Stimulated activated CD8-positive, alpha-beta memory T cell treated with anti-CD3 and anti-CD28 coated beads, Interleukin-7, amount 100 ng/mL, for 1 hour (primary cell): ENCODE data around the gene KLRB1.
"Not testable (repeated sequence)": the region's sequence is repeated elsewhere in the genome, so short reads cannot be mapped to it uniquely, and the experiment has no call there.

Experiments used
- DNase-seq, 2 donors: peaks; one replicate each; pipeline ENCODE4 v3.0.0-alpha.2; 2020; ENCODE audit warnings: low read depth in 2 of 2

The KLRB1 gene

GRCh38 chr12:9619411-9620179 lies 11.9 kb upstream of the KLRB1 start:
- DNase-seq = no peak

- DNase-seq = not testable (repeated sequence)
Observed at GRCh38 chr12:9618906-9619305, 11.2 kb upstream of the KLRB1 start.

- DNase-seq = no peak
Observed at GRCh38 chr12:9617124-9617523, 9.4 kb upstream of the KLRB1 start.

- DNase-seq = no peak
Observed at GRCh38 chr12:9615420-9616136, 7.9 kb upstream of the KLRB1 start.

GRCh38 chr12:9610606-9611005 lies 2.9 kb upstream of the KLRB1 start:
- DNase-seq = not testable (repeated sequence)

GRCh38 chr12:9606736-9607372 lies 862 bp downstream of the KLRB1 start:
- DNase-seq = no peak

- no peak for DNase-seq
Observed at GRCh38 chr12:9606247-9606646, 1.5 kb downstream of the KLRB1 start.

GRCh38 chr12:9605483-9605882 lies 2.2 kb downstream of the KLRB1 start:
- DNase-seq = no peak

- no peak for DNase-seq
Observed at GRCh38 chr12:9604287-9604686, 3.4 kb downstream of the KLRB1 start.

GRCh38 chr12:9600426-9600825 lies 7.3 kb downstream of the KLRB1 start:
- not testable (repeated sequence) for DNase-seq

- DNase-seq = no peak
Observed at GRCh38 chr12:9598363-9598762, 9.4 kb downstream of the KLRB1 start.

- no peak for DNase-seq
Observed at GRCh38 chr12:9597365-9597764, 10.4 kb downstream of the KLRB1 start.

GRCh38 chr12:9590441-9590840 lies 17.3 kb downstream of the KLRB1 start:
- DNase-seq = no peak

GRCh38 chr12:9588749-9589148 lies 19.0 kb downstream of the KLRB1 start:
- no peak for DNase-seq

GRCh38 chr12:9587987-9588600 lies 19.6 kb downstream of the KLRB1 start:
- no peak for DNase-seq

- DNase-seq = not testable (repeated sequence)
Observed at GRCh38 chr12:9577729-9578128, 30.0 kb downstream of the KLRB1 start.

- not testable (repeated sequence) for DNase-seq
Observed at GRCh38 chr12:9567151-9567550, 40.6 kb downstream of the KLRB1 start.

GRCh38 chr12:9566113-9566512 lies 41.6 kb downstream of the KLRB1 start:
- DNase-seq = not testable (repeated sequence)

GRCh38 chr12:9564418-9564817 lies 43.3 kb downstream of the KLRB1 start:
- DNase-seq = not testable (repeated sequence)

- DNase-seq = not testable (repeated sequence)
Observed at GRCh38 chr12:9562841-9563453, 44.8 kb downstream of the KLRB1 start.

GRCh38 chr12:9545489-9545888 lies 62.2 kb downstream of the KLRB1 start:
- not testable (repeated sequence) for DNase-seq
